A549 (cell line): Measurements from ENCODE around the gene QPRT. TPM values are rescaled to one million over a fixed set of nuclear protein-coding genes. Genes with fewer than 3 reads are reported as not detected.
"Not testable (repeated sequence)": the region's sequence is repeated elsewhere in the genome, so short reads cannot be mapped to it uniquely, and the experiment has no call there.

Experiments
- ATAC-seq, 2 experiments: fragments of 200-7000 bp in 1 of 2; fragments of >200 bp in 1 of 2; cut with Nextera tagmentation in 1 of 2; cut with Tn5 transposase in 1 of 2; 3 replicates each; pipeline versions ENCODE4 v1.8.0 to v1.9.1; 2018 to 2020; ENCODE audit warnings: mild to moderate bottlenecking in 1 of 2, moderate library complexity in 1 of 2
- CTCF ChIA-PET: fragments of 300-600 bp; sonication (Branson Sonifier 250); formaldehyde crosslinking; extraction: SDS; loops from one replicate; lab custom pipeline; 2021; ENCODE audit warnings: antibody characterized with exemption, inconsistent platforms; lab: Yijun Ruan, JAX
- POLR2A ChIA-PET: fragments of 350-600 bp; formaldehyde crosslinking; extraction: SDS; loops from one replicate; lab custom pipeline; 2021; ENCODE audit warnings: antibody characterized with exemption, inconsistent platforms; lab: Yijun Ruan, JAX
- DNase-seq, 2 experiments: peaks; one replicate each; pipeline versions ENCODE4 v3.0.0 to v3.0.0-alpha.2; 2011 to 2016; ENCODE audit warnings: low read depth in 1 of 2, low spot score in 1 of 2
- FAIRE-seq: peaks from 2 replicates; lab custom pipeline; 2011; peaks lifted over from hg19 to GRCh38; lab: Jason Lieb, UNC
- H3K27ac ChIP-seq, 2 experiments: fragments of >200 bp; sonication (Bioruptor Twin); formaldehyde crosslinking; 3 replicates each; pipeline ENCODE4 v1.5.1; 2016 to 2017
- H3K4me1 ChIP-seq: fragments of >200 bp; sonication (Bioruptor Twin); formaldehyde crosslinking; 3 replicates; pipeline ENCODE4 v1.6.1; 2016
- H3K4me2 ChIP-seq: fragments of >200 bp; sonication (Bioruptor Twin); formaldehyde crosslinking; 3 replicates; pipeline ENCODE4 v1.6.1; 2016
- H3K4me3 ChIP-seq: fragments of >200 bp; sonication (Bioruptor Twin); formaldehyde crosslinking; 3 replicates; pipeline ENCODE4 v1.5.1; 2016
- H3K9me3 ChIP-seq: fragments of >200 bp; sonication (Bioruptor Twin); formaldehyde crosslinking; 3 replicates; pipeline ENCODE4 v1.6.1; 2016
- BHLHE40 ChIP-seq: IDR thresholded peaks from 2 replicates; pipeline ENCODE4 v1.6.1; 2012; ENCODE audit warnings: low read depth, low read length, inconsistent platforms
- CBX2 ChIP-seq: fragments of 200-600 bp; sonication (generic); IDR thresholded peaks from 2 replicates; pipeline ENCODE4 v1.6.1; 2016; ENCODE audit warnings: low read depth, mild to moderate bottlenecking, borderline replicate concordance
- CEBPB ChIP-seq, 2 experiments: fragments of >200 bp in 1 of 2; sonication (Bioruptor Twin) in 1 of 2; formaldehyde crosslinking in 1 of 2; IDR thresholded peaks; 2 replicates each; pipeline ENCODE4 v1.6.1; 2012 to 2016
- EP300 ChIP-seq, 2 experiments: fragments of >200 bp; sonication (Bioruptor Twin); formaldehyde crosslinking; IDR thresholded peaks; 2 replicates in 1 of 2; 3 replicates in 1 of 2; pipeline ENCODE4 v1.6.1; 2016 to 2017
- FOSB ChIP-seq: fragments of 250-450 bp; sonication (Bioruptor Pico); IDR thresholded peaks from 2 replicates; pipeline ENCODE4 v1.5.0; 2020; ENCODE audit warnings: mild to moderate bottlenecking, moderate library complexity
- FOSL2 ChIP-seq, 2 experiments: fragments of 450-650 bp in 1 of 2; fragments of >200 bp in 1 of 2; sonication (Bioruptor Twin) in 1 of 2; formaldehyde crosslinking; IDR thresholded peaks; 2 replicates each; pipeline versions ENCODE4 v1.5.0 to v1.6.1; 2016 to 2020; ENCODE audit warnings: mild to moderate bottlenecking in 1 of 2, moderate library complexity in 1 of 2
- FOXS1 ChIP-seq: fragments of 250-450 bp; sonication (Bioruptor Pico); IDR thresholded peaks from 2 replicates; pipeline ENCODE4 v1.5.0; 2020; ENCODE audit warnings: mild to moderate bottlenecking, moderate library complexity
- JUNB ChIP-seq: fragments of >200 bp; sonication (Bioruptor Twin); formaldehyde crosslinking; IDR thresholded peaks from 2 replicates; pipeline ENCODE4 v1.6.1; 2016
- POLR2A ChIP-seq: IDR thresholded peaks from 2 replicates; pipeline ENCODE4 v1.6.1; 2012; ENCODE audit warnings: mild to moderate bottlenecking, low read length
- RAD21 ChIP-seq, 2 experiments: fragments of >200 bp in 1 of 2; sonication (Bioruptor Twin) in 1 of 2; formaldehyde crosslinking in 1 of 2; IDR thresholded peaks in 1 of 2; conservative IDR thresholded peaks in 1 of 2; 2 replicates in 1 of 2; 3 replicates in 1 of 2; pipeline ENCODE4 v1.6.1; 2012 to 2018; ENCODE audit warnings: inconsistent platforms in 1 of 2
- RARB ChIP-seq: fragments of 250-450 bp; sonication (Bioruptor Pico); IDR thresholded peaks from 2 replicates; pipeline ENCODE4 v1.8.0; 2021; ENCODE audit warnings: mild to moderate bottlenecking, moderate library complexity
- RFX5 ChIP-seq: fragments of 450-650 bp; IDR thresholded peaks from 2 replicates; pipeline ENCODE4 v1.7.1; 2014; ENCODE audit warnings: antibody characterized with exemption, mild to moderate bottlenecking, moderate library complexity
- RNF2 ChIP-seq: fragments of 200-600 bp; sonication (generic); IDR thresholded peaks from 2 replicates; pipeline ENCODE4 v1.6.1; 2016; ENCODE audit warnings: low read depth, mild to moderate bottlenecking, antibody characterized with exemption, moderate library complexity, borderline replicate concordance
- SMC3 ChIP-seq: fragments of >200 bp; sonication (Bioruptor Twin); formaldehyde crosslinking; IDR thresholded peaks from 3 replicates; pipeline ENCODE4 v1.6.1; 2018; ENCODE audit warnings: inconsistent platforms
- ZC3H11A ChIP-seq: fragments of 450-650 bp; IDR thresholded peaks from 2 replicates; pipeline ENCODE4 v1.6.1; 2014; ENCODE audit warnings: antibody characterized with exemption, mild to moderate bottlenecking
- WGBS: methylation state at CpG from one replicate; pipeline ENCODE4 v1.1.6; 2017; ENCODE audit errors: missing lambda C conversion rate; 5-methylcytosine and 5-hydroxymethylcytosine counted together
- polyA plus RNA-seq, 4 experiments: library from polyadenylated mRNA; depleted of rRNA in 3 of 4; stranded (reverse); fragments of >200 nt; fragmentation: RNase III in 1 of 4; extraction: RNeasy Plus Mini Kit Qiagen cat#74134 plus additional on column Dnase treatment in 1 of 4; gene quantifications; 2 replicates in 3 of 4; 3 replicates in 1 of 4; pipeline ENCODE4 v1.2.3, GENCODE V29; 2011 to 2017
- TF ChIP-seq, protein P1 (sequence below): fragments of >200 bp; sonication (Bioruptor Twin); formaldehyde crosslinking; IDR thresholded peaks from 3 replicates; pipeline ENCODE4 v1.5.1; 2016
- TF ChIP-seq, protein P2 (sequence below): fragments of 250-450 bp; sonication (Bioruptor Pico); IDR thresholded peaks from 2 replicates; pipeline ENCODE4 v1.5.0; 2021; ENCODE audit warnings: mild to moderate bottlenecking, moderate library complexity, borderline replicate concordance
- TF ChIP-seq, protein P3 (sequence below): IDR thresholded peaks from 2 replicates; pipeline ENCODE4 v1.6.1; 2012; ENCODE audit warnings: low read depth, borderline replicate concordance
- TF ChIP-seq, protein P4 (sequence below): fragments of >200 bp; sonication (Bioruptor Twin); formaldehyde crosslinking; IDR thresholded peaks from 3 replicates; pipeline ENCODE4 v1.6.1; 2016
- TF ChIP-seq, protein P5 (sequence below): fragments of 250-450 bp; sonication (Bioruptor Pico); IDR thresholded peaks from 2 replicates; pipeline ENCODE4 v1.5.0; 2020; ENCODE audit warnings: low read depth, mild to moderate bottlenecking, moderate library complexity

The QPRT gene
- polyA plus RNA-seq, 2 of the 4 experiments (the other 2 are of a cell fraction), result 1.7 to 2.1 TPM

DNA sequence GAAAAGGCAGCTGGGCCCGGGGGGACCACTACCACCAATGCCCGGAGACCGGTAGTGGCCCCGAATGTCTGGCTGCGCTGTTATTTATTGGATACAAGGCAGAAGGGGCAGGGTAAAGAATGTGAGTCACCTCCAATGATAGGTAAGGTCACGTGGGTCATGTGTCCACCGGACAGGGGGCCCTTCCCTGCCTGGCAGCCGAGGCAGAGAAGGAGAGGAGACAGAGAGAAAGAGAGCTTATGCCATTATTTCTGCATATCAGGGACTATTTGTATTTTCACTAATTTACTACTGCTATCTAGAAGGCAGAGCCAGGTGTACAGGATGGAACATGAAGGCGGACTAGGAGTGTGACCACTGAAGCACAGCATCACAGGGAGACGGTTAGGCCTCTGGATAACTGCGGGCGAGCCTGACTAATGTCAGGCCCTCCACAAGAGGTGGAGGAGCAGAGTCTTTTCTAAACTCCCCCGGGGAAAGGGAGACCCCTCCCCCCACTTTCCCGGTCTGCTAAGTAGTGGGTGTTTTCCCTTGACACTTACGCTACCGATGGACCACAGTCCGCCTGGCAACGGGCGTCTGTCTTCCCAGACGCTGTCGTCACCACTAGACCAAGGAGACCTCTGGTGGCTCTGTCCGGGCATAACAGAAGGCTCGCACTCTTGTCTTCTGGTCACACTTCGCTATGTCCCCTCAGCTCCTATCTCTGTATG, 42.3 kb downstream of the QPRT start:
- H3K27ac ChIP-seq, FAIRE-seq: not testable (repeated sequence)
- POLR2A ChIA-PET, result interaction anchor here (0.9 kb wide), 1 partner anchor 69 kb away, joined by 3 read pairs; no protein-coding TSS in a partner anchor
- 44% methylated on average over 24 of the region's 24 CpGs for WGBS
- TF ChIP-seq RFX5 (peak; percentile 52; the same call in 1 of the 2 replicates), CEBPB (IDR thresholded peaks at IDR 0.05) (0 out of 4 replicates have a peak, but pooled peaks of 1 of the 2 experiments have one; percentile 12), SMC3 (peak; percentile 65), RAD21 (conservative IDR thresholded peaks at IDR 0.05 in 1 of 2, IDR thresholded peaks at IDR 0.05 in 1 of 2) (peak; percentile 51 to 68; a peak in 4 of 5 replicates)
- TF ChIP-seq, protein P1, sequence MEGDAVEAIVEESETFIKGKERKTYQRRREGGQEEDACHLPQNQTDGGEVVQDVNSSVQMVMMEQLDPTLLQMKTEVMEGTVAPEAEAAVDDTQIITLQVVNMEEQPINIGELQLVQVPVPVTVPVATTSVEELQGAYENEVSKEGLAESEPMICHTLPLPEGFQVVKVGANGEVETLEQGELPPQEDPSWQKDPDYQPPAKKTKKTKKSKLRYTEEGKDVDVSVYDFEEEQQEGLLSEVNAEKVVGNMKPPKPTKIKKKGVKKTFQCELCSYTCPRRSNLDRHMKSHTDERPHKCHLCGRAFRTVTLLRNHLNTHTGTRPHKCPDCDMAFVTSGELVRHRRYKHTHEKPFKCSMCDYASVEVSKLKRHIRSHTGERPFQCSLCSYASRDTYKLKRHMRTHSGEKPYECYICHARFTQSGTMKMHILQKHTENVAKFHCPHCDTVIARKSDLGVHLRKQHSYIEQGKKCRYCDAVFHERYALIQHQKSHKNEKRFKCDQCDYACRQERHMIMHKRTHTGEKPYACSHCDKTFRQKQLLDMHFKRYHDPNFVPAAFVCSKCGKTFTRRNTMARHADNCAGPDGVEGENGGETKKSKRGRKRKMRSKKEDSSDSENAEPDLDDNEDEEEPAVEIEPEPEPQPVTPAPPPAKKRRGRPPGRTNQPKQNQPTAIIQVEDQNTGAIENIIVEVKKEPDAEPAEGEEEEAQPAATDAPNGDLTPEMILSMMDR, result peak; percentile 54
- TF ChIP-seq, all 56 proteins: peak for 5; not testable (repeated sequence) for 51
- H3K4me2 ChIP-seq, result peak overlapping the region; percentile 58; the same call in 1 of the 3 replicates
- ATAC-seq (peak; percentile 96 to 99), DNase-seq (peak; percentile 49 to 73)
- H3K4me1 ChIP-seq, H3K9me3 ChIP-seq, H3K4me3 ChIP-seq: not testable (repeated sequence)
- CTCF ChIA-PET, result interaction anchor here (0.6 to 7.1 kb wide), 8 partner anchors 10 to 418 kb away, joined by 3 to 84 read pairs (median 4); no protein-coding TSS in a partner anchor

DNA sequence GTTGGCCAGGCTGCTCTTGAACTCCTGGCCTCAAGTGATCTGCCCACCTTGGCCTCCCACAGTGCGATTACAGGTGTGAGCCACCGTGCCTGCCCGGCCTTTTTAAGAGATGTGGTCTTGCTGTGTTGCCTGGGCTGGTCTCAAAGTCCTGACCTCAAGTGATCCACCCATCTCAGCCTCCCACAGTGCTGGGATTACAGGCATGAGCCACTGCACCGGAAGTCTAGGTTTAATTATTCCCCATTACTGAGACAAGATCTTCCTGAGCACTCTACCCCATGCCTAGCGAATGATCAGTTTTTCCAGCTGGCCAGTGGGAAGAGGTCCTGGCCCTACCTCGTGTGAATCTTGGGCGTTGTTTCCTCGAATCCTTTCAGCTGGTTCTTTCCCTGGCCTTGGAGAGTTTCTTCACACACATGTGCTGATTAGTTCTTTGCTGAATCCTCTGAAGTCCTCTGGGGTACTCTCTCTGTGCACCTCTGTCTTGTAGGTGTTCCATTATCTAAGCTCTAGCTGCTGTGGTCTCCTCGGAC, 47.9 kb downstream of the QPRT start:
- WGBS, result 70% methylated on average over 6 of the region's 9 CpGs
- ATAC-seq (no peak), FAIRE-seq (no peak), DNase-seq (no peak)
- ChIA-PET POLR2A (no interaction called here), CTCF (interaction anchor here (1.1 to 4.7 kb wide), 5 partner anchors 9 to 63 kb away, joined by 3 to 52 read pairs (median 6); partner anchors contain the start of gene KIF22)
- no peak overlapping the region for H3K4me2 ChIP-seq
- H3K4me3 ChIP-seq, result no peak overlapping the region
- H3K27ac ChIP-seq, result no peak overlapping the region
- TF ChIP-seq, protein P2, sequence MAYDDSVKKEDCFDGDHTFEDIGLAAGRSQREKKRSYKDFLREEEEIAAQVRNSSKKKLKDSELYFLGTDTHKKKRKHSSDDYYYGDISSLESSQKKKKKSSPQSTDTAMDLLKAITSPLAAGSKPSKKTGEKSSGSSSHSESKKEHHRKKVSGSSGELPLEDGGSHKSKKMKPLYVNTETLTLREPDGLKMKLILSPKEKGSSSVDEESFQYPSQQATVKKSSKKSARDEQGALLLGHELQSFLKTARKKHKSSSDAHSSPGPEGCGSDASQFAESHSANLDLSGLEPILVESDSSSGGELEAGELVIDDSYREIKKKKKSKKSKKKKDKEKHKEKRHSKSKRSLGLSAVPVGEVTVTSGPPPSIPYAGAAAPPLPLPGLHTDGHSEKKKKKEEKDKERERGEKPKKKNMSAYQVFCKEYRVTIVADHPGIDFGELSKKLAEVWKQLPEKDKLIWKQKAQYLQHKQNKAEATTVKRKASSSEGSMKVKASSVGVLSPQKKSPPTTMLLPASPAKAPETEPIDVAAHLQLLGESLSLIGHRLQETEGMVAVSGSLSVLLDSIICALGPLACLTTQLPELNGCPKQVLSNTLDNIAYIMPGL (CRISPR knock-in tag), result no peak
- TF ChIP-seq FOSL2 (IDR thresholded peaks at IDR 0.05) (no peak), FOSL2 (CRISPR knock-in tag; IDR thresholded peaks at IDR 0.05) (no peak), CEBPB (IDR thresholded peaks at IDR 0.05) (no peak), EP300 (IDR thresholded peaks at IDR 0.05) (no peak), RNF2 (no peak), POLR2A (no peak), BHLHE40 (no peak), FOSB (no peak), CBX2 (no peak), JUNB (no peak), FOXS1 (CRISPR knock-in tag) (no peak), RARB (CRISPR knock-in tag) (no peak), ZC3H11A (no peak)
- TF ChIP-seq, protein P1, result no peak
- TF ChIP-seq, protein P3, sequence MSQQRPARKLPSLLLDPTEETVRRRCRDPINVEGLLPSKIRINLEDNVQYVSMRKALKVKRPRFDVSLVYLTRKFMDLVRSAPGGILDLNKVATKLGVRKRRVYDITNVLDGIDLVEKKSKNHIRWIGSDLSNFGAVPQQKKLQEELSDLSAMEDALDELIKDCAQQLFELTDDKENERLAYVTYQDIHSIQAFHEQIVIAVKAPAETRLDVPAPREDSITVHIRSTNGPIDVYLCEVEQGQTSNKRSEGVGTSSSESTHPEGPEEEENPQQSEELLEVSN, result no peak
- TF ChIP-seq, protein P4, sequence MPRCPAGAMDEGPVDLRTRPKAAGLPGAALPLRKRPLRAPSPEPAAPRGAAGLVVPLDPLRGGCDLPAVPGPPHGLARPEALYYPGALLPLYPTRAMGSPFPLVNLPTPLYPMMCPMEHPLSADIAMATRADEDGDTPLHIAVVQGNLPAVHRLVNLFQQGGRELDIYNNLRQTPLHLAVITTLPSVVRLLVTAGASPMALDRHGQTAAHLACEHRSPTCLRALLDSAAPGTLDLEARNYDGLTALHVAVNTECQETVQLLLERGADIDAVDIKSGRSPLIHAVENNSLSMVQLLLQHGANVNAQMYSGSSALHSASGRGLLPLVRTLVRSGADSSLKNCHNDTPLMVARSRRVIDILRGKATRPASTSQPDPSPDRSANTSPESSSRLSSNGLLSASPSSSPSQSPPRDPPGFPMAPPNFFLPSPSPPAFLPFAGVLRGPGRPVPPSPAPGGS, result no peak
- TF ChIP-seq, protein P5, sequence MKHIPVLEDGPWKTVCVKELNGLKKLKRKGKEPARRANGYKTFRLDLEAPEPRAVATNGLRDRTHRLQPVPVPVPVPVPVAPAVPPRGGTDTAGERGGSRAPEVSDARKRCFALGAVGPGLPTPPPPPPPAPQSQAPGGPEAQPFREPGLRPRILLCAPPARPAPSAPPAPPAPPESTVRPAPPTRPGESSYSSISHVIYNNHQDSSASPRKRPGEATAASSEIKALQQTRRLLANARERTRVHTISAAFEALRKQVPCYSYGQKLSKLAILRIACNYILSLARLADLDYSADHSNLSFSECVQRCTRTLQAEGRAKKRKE (CRISPR knock-in tag), result no peak
- 0 out of 3 replicates have a peak, but pooled peaks cover 3% of the 10 kb centered on the region for H3K4me1 ChIP-seq
- H3K9me3 ChIP-seq, result no peaks in the 10 kb centered on the region
